Esophagus squamous epithelium (tissue), 4 donors: ENCODE results near the gene CDH11.

Experiments used
- CTCF ChIP-seq, 6 experiments: fragments of 450-650 bp in 4 of 6; fragments of 200-600 bp in 2 of 6; sonication (generic) in 2 of 6; IDR thresholded peaks; one replicate each; pipeline ENCODE4 v1.5.1; 2016 to 2019; ENCODE audit warnings: antibody characterized with exemption in 6 of 6, mild to moderate bottlenecking in 4 of 6, moderate library complexity in 4 of 6
- POLR2A ChIP-seq, 4 donors: fragments of 450-650 bp; IDR thresholded peaks; one replicate each; pipeline ENCODE4 v1.6.1; 2017; ENCODE audit warnings: antibody characterized with exemption in 4 of 4, mild to moderate bottlenecking in 4 of 4, moderate library complexity in 3 of 4

DNA sequence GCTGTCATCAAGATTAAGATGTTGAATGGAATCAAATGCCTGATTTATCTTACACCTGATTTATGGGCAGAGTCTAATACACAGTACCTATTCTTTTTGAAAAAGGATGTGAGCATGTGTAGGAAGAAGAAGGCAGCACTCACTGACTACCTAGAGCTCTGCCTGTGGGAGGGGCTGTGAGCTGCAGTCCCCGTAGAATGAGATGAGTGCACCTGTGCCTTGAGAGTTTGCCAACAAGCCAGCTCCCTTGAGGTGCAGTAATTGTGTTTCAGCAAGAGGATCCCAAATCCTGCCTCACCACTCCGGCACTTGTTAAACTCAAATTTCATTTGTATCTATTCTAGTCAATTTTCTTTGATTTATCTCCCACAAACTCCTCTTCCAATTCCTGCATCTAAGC is 46.0 kb downstream of the CDH11 start:
- TF ChIP-seq POLR2A (IDR thresholded peaks at IDR 0.05) (no peak), CTCF (IDR thresholded peaks at IDR 0.05) (no peak)
